CD14-positive monocyte (primary cell): Measurements from ENCODE around the gene TMOD3. TPM values are rescaled to one million over a fixed set of nuclear protein-coding genes. Genes with fewer than 3 reads are reported as not detected.

Experiments
- DNase-seq, 3 donors: peaks; one replicate each; pipeline ENCODE4 v3.0.0-alpha.2; 2011 to 2022
- H2AFZ ChIP-seq: 2 replicates; pipeline ENCODE4 v1.6.0; 2012; ENCODE audit warnings: mild to moderate bottlenecking, low read depth, low read length, inconsistent platforms; ENCODE audit not compliant: insufficient read depth, poor library complexity, severe bottlenecking
- H3K27ac ChIP-seq, 2 donors: 1 replicate in 1 of 2; 2 replicates in 1 of 2; pipeline ENCODE4 v1.5.1; 2012 to 2013; ENCODE audit warnings: low read length in 2 of 2, control low read depth in 1 of 2, inconsistent platforms in 1 of 2, low read depth in 1 of 2, mild to moderate bottlenecking in 1 of 2
- H3K27me3 ChIP-seq, 2 donors: one replicate each; pipeline versions ENCODE4 v1.6.0 to v1.6.1; 2011 to 2013; ENCODE audit warnings: low read length in 2 of 2; ENCODE audit not compliant: control insufficient read depth in 2 of 2, insufficient read depth in 2 of 2
- H3K36me3 ChIP-seq, 2 donors: replicated peaks in 1 of 2; 1 replicate in 1 of 2; 2 replicates in 1 of 2; pipeline versions ENCODE4 v1.5.1 to v1.6.1; 2012 to 2013; ENCODE audit warnings: low read length in 2 of 2, control low read depth in 1 of 2, inconsistent platforms in 1 of 2, mild to moderate bottlenecking in 1 of 2; ENCODE audit not compliant: insufficient read depth in 2 of 2, control insufficient read depth in 1 of 2
- H3K4me1 ChIP-seq, 2 donors: 1 replicate in 1 of 2; 2 replicates in 1 of 2; pipeline versions ENCODE4 v1.5.1 to v1.6.1; 2012 to 2013; ENCODE audit warnings: low read length in 2 of 2, control low read depth in 1 of 2, inconsistent platforms in 1 of 2, mild to moderate bottlenecking in 1 of 2, moderate library complexity in 1 of 2; ENCODE audit not compliant: insufficient read depth in 2 of 2, control insufficient read depth in 1 of 2
- H3K4me2 ChIP-seq: replicated peaks from 2 replicates; pipeline ENCODE3; 2012; ENCODE audit warnings: low read length, moderate library complexity, mild to moderate bottlenecking; ENCODE audit not compliant: poor library complexity, severe bottlenecking; ENCODE audit errors: extremely low read depth
- H3K4me3 ChIP-seq, 3 experiments: fragments of 200-600 bp in 1 of 3; sonication (generic) in 1 of 3; replicated peaks in 1 of 3; 1 replicate in 2 of 3; 2 replicates in 1 of 3; pipeline ENCODE4 v1.5.1; 2011 to 2013; ENCODE audit warnings: low read length in 3 of 3, mild to moderate bottlenecking in 3 of 3, control low read depth in 2 of 3, low read depth in 2 of 3, inconsistent platforms in 1 of 3, moderate library complexity in 1 of 3
- H3K79me2 ChIP-seq: 2 replicates; pipeline ENCODE4 v1.6.0; 2012; ENCODE audit warnings: mild to moderate bottlenecking, control low read depth, inconsistent platforms, low read length, moderate library complexity; ENCODE audit not compliant: insufficient read depth
- H3K9ac ChIP-seq: 2 replicates; pipeline ENCODE4 v1.6.0; 2017; ENCODE audit warnings: low read length, mild to moderate bottlenecking; ENCODE audit not compliant: insufficient read depth, poor library complexity, severe bottlenecking
- H3K9me3 ChIP-seq, 2 donors: replicated peaks in 1 of 2; 1 replicate in 1 of 2; 2 replicates in 1 of 2; pipeline versions ENCODE4 v1.5.1 to v1.6.1; 2012 to 2013; ENCODE audit warnings: low read length in 2 of 2, control low read depth in 1 of 2; ENCODE audit not compliant: control insufficient read depth in 1 of 2, insufficient read depth in 1 of 2
- H4K20me1 ChIP-seq: 2 replicates; pipeline ENCODE4 v1.6.0; 2012; ENCODE audit warnings: mild to moderate bottlenecking, low read length, control low read depth, moderate library complexity; ENCODE audit not compliant: insufficient read depth
- H3K27ac Mint-ChIP-seq, 7 donors: one replicate each; pipeline ENCODE4 v1.8.0; 2020; ENCODE audit warnings: mild to moderate bottlenecking in 7 of 7, mixed read lengths in 7 of 7, moderate library complexity in 6 of 7, inconsistent platforms in 2 of 7
- H3K27me3 Mint-ChIP-seq, 3 donors: one replicate each; pipeline ENCODE4 v1.8.0; 2021 to 2022; ENCODE audit warnings: low read depth in 3 of 3, mild to moderate bottlenecking in 3 of 3, mixed read lengths in 3 of 3, moderate library complexity in 3 of 3, inconsistent platforms in 1 of 3
- H3K36me3 Mint-ChIP-seq, 2 donors: one replicate each; pipeline ENCODE4 v1.8.0; 2020; ENCODE audit warnings: mixed read lengths in 2 of 2, inconsistent platforms in 1 of 2, mild to moderate bottlenecking in 1 of 2
- H3K4me1 Mint-ChIP-seq: one replicate; pipeline ENCODE4 v1.8.0; 2020; ENCODE audit warnings: mild to moderate bottlenecking, mixed read lengths
- H3K4me3 Mint-ChIP-seq, 2 donors: one replicate each; pipeline ENCODE4 v1.8.0; 2020; ENCODE audit warnings: mild to moderate bottlenecking in 2 of 2, mixed read lengths in 2 of 2, moderate library complexity in 1 of 2
- H3K9me3 Mint-ChIP-seq, 7 donors: one replicate each; pipeline ENCODE4 v1.8.0; 2020 to 2022; ENCODE audit warnings: mixed read lengths in 7 of 7, mild to moderate bottlenecking in 6 of 7, moderate library complexity in 6 of 7, inconsistent platforms in 2 of 7
- WGBS: methylation state at CpG from one replicate; pipeline ENCODE4 v1.1.5; 2013; ENCODE audit warnings: missing lambda C conversion rate; ENCODE audit not compliant: insufficient coverage; 5-methylcytosine and 5-hydroxymethylcytosine counted together
- intact Hi-C, 2 donors: fragments of 100-400 bp; cut with micrococcal nuclease; formaldehyde crosslinking; loops; one replicate each; pipeline versions ENCODE4 v1.15.0 to v1.15.1; 2023
- polyA plus RNA-seq, 3 donors: library from polyadenylated mRNA; depleted of rRNA in 1 of 3; unstranded in 2 of 3; stranded (reverse) in 1 of 3; fragments of 300-500 nt in 2 of 3; fragments of >200 nt in 1 of 3; fragmentation: Illumina TruSeq in 2 of 3; gene quantifications; 1 replicate in 2 of 3; 2 replicates in 1 of 3; pipeline ENCODE4 v1.2.3, GENCODE V29; 2012 to 2021
- TF ChIP-seq, protein P1 (sequence below): fragments of 200-600 bp; IDR thresholded peaks from one replicate; pipeline ENCODE4 v1.8.0; 2022; ENCODE audit warnings: antibody characterized with exemption, mild to moderate bottlenecking

The TMOD3 gene
- polyA plus RNA-seq, 3 donors = 7.7 to 34.8 (median 27.8) TPM

DNA sequence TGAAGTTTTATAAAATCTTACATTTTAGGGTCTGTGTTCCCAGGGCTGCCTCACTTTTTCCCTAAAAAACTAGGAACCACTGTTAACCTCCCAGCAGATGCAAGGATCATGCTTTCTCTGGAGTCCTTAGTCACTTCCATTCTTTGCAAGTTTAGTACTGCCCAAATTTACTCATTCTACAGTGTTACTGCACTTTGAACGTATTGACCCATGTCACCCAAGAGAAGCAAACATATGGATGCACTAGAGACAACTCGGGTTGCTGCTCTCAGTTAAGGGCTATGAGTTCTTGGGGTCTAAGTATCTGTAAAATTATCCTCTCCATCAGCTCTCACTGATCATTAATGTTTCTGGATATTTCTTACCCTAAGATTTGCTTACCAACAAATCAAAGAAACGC lies 83.1 kb downstream of the TMOD3 start:
- H3K27me3 Mint-ChIP-seq = peaks cover 0 to 1% (median 0%) of the 10 kb centered on the region in 3 donors
- intact Hi-C loops = no loop called here
- WGBS = no CpG with 5 or more reads among the region's 3 CpGs

DNA sequence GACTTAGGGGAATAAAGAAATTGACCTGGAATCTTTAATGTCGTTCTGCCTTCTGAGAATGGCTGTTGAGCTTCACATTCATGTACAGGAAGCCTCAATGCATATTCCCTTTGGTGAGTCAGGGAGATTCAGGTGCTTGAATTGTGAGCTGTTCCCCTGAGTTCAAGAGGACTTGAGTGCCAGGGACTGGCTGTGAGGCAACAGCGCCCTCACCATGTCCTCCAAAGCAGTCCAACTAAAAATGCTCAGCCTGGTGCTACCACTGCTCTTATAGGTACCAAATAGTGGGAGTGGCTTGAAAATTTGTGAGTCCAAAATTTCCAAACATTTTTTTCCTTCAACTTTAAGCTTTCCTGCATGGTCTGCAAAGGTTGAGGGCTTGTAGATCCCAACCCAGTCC lies 88.0 kb downstream of the TMOD3 start:
- Histone ChIP-seq H3K79me2 (no peaks in the 10 kb centered on the region), H2AFZ (no peak overlapping the region), H4K20me1 (no peaks in the 10 kb centered on the region), H3K27ac (no peak overlapping the region), H3K36me3 (peaks cover 55 to 95% of the 10 kb centered on the region in 2 donors), H3K4me1 (no peaks in the 10 kb centered on the region), H3K27me3 (no peaks in the 10 kb centered on the region), H3K4me2 (no peak overlapping the region), H3K9me3 (no peaks in the 10 kb centered on the region), H3K9ac (no peak overlapping the region), H3K4me3 (no peak overlapping the region)
- Mint-ChIP-seq H3K9me3 (no peaks in the 10 kb centered on the region), H3K4me3 (no peak overlapping the region), H3K36me3 (peaks cover 51 to 84% of the 10 kb centered on the region in 2 donors), H3K27me3 (no peaks in the 10 kb centered on the region), H3K4me1 (no peaks in the 10 kb centered on the region), H3K27ac (no peak overlapping the region)
- no peak for DNase-seq
- intact Hi-C loops = no loop called here
- WGBS = 100% methylated on average over 1 of the region's 2 CpGs
- TF ChIP-seq, protein P1, sequence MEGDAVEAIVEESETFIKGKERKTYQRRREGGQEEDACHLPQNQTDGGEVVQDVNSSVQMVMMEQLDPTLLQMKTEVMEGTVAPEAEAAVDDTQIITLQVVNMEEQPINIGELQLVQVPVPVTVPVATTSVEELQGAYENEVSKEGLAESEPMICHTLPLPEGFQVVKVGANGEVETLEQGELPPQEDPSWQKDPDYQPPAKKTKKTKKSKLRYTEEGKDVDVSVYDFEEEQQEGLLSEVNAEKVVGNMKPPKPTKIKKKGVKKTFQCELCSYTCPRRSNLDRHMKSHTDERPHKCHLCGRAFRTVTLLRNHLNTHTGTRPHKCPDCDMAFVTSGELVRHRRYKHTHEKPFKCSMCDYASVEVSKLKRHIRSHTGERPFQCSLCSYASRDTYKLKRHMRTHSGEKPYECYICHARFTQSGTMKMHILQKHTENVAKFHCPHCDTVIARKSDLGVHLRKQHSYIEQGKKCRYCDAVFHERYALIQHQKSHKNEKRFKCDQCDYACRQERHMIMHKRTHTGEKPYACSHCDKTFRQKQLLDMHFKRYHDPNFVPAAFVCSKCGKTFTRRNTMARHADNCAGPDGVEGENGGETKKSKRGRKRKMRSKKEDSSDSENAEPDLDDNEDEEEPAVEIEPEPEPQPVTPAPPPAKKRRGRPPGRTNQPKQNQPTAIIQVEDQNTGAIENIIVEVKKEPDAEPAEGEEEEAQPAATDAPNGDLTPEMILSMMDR = no peak

More for the DNA sequence above, 83.1 kb downstream of the TMOD3 start:
- no peaks in the 10 kb centered on the region for H3K4me1 ChIP-seq
- H3K27ac Mint-ChIP-seq = no peak overlapping the region
- peaks cover 48 to 75% of the 10 kb centered on the region in 2 donors for H3K36me3 Mint-ChIP-seq
- TF ChIP-seq, protein P1 = no peak
- peaks cover 0 to 2% (median 0%) of the 10 kb centered on the region in 7 donors for H3K9me3 Mint-ChIP-seq
- H3K36me3 ChIP-seq = peaks cover 52 to 94% of the 10 kb centered on the region in 2 donors
- H3K4me3 Mint-ChIP-seq = no peak overlapping the region
- no peak overlapping the region for H3K4me2 ChIP-seq
- H3K4me1 Mint-ChIP-seq = peaks cover 6% of the 10 kb centered on the region
- H3K27ac ChIP-seq = no peak overlapping the region
- peaks cover 3% of the 10 kb centered on the region for H4K20me1 ChIP-seq
- H3K4me3 ChIP-seq = no peak overlapping the region
- no peak overlapping the region for H3K9ac ChIP-seq
- H3K79me2 ChIP-seq = no peaks in the 10 kb centered on the region
- no peak overlapping the region for H2AFZ ChIP-seq
- no peak for DNase-seq
- no peaks in the 10 kb centered on the region for H3K9me3 ChIP-seq
- no peaks in the 10 kb centered on the region for H3K27me3 ChIP-seq
